Measurements from ENCODE around the gene CCDC192. TPM values are rescaled to one million over a fixed set of nuclear protein-coding genes. Genes with fewer than 3 reads are reported as not detected.

The CCDC192 gene
- total RNA-seq, 2 experiments from 2014 or later, result not detected

GRCh38 chr5:127830829-127831598, 127.8 kb downstream of the CCDC192 start:
- Histone ChIP-seq H3K27ac (ENCODE audit: low read depth in 1 of 2, low read length in 2 of 2) (no peak overlapping the region), H3K27me3 (ENCODE audit: control insufficient read depth in 1 of 2, insufficient read depth in 2 of 2, low read length in 2 of 2) (no peaks in the 10 kb centered on the region), H3K4me1 (ENCODE audit: insufficient read depth, low read length) (no peaks in the 10 kb centered on the region), H3K36me3 (ENCODE audit: insufficient read depth, low read length) (no peaks in the 10 kb centered on the region), H3K4me3 (ENCODE audit: low read length) (no peak overlapping the region), H3K9me3 (ENCODE audit: control insufficient read depth in 1 of 2, insufficient read depth in 1 of 2, low read length in 2 of 2) (no peaks in the 10 kb centered on the region)
- ATAC-seq (ENCODE audit: poor library complexity), result no peak
- H3K4me3 Mint-ChIP-seq, result no peak overlapping the region
- H3K36me3 Mint-ChIP-seq (ENCODE audit: low read depth), result no peaks in the 10 kb centered on the region
- peaks cover 15% of the 10 kb centered on the region for H3K27me3 Mint-ChIP-seq
- POLR2A ChIA-PET, result no interaction called here
- no peak overlapping the region for H3K27ac Mint-ChIP-seq
- no peak for TF ChIP-seq CTCF (IDR thresholded peaks at IDR 0.05)
- CTCF ChIA-PET, result no interaction called here
- intact Hi-C loops (cut with DNase I, micrococcal nuclease), result no loop called here
- no peaks in the 10 kb centered on the region for H3K9me3 Mint-ChIP-seq
- no peak for DNase-seq
- no peaks in the 10 kb centered on the region for H3K4me1 Mint-ChIP-seq (ENCODE audit: low read depth)

GRCh38 chr5:127832067-127832466, 128.9 kb downstream of the CCDC192 start:
- no peaks in the 10 kb centered on the region for H3K36me3 Mint-ChIP-seq (ENCODE audit: low read depth)
- H3K4me3 Mint-ChIP-seq, result no peak overlapping the region
- H3K4me3 ChIP-seq (ENCODE audit: low read length), result no peak overlapping the region
- DNase-seq (no peak), ATAC-seq (ENCODE audit: poor library complexity) (no peak)
- ChIA-PET POLR2A (no interaction called here), CTCF (no interaction called here)
- H3K9me3 ChIP-seq (ENCODE audit: control insufficient read depth in 1 of 2, insufficient read depth in 1 of 2, low read length in 2 of 2), result no peaks in the 10 kb centered on the region
- intact Hi-C loops (cut with DNase I, micrococcal nuclease), result no loop called here
- H3K4me1 ChIP-seq (ENCODE audit: insufficient read depth, low read length), result no peaks in the 10 kb centered on the region
- peaks cover 11% of the 10 kb centered on the region for H3K27me3 Mint-ChIP-seq
- TF ChIP-seq CTCF (IDR thresholded peaks at IDR 0.05), result no peak
- no peaks in the 10 kb centered on the region for H3K4me1 Mint-ChIP-seq (ENCODE audit: low read depth)
- H3K27ac Mint-ChIP-seq, result no peak overlapping the region
- no peaks in the 10 kb centered on the region for H3K36me3 ChIP-seq (ENCODE audit: insufficient read depth, low read length)
- no peak overlapping the region for H3K27ac ChIP-seq (ENCODE audit: low read depth in 1 of 2, low read length in 2 of 2)
- H3K9me3 Mint-ChIP-seq, result no peaks in the 10 kb centered on the region
- no peaks in the 10 kb centered on the region for H3K27me3 ChIP-seq (ENCODE audit: control insufficient read depth in 1 of 2, insufficient read depth in 2 of 2, low read length in 2 of 2)

GRCh38 chr5:127834094-127834531, 130.9 kb downstream of the CCDC192 start:
- CTCF ChIA-PET, result no interaction called here
- POLR2A ChIA-PET, result no interaction called here
- no peak overlapping the region for H3K27ac ChIP-seq (ENCODE audit: low read depth in 1 of 2, low read length in 2 of 2)

More at GRCh38 chr5:127834094-127834531, 130.9 kb downstream of the CCDC192 start:
- no peak for DNase-seq
- Histone ChIP-seq H3K4me3 (ENCODE audit: low read length) (no peak overlapping the region), H3K9me3 (ENCODE audit: control insufficient read depth in 1 of 2, insufficient read depth in 1 of 2, low read length in 2 of 2) (no peaks in the 10 kb centered on the region), H3K36me3 (ENCODE audit: insufficient read depth, low read length) (no peaks in the 10 kb centered on the region), H3K4me1 (ENCODE audit: insufficient read depth, low read length) (no peaks in the 10 kb centered on the region), H3K27me3 (ENCODE audit: control insufficient read depth in 1 of 2, insufficient read depth in 2 of 2, low read length in 2 of 2) (no peaks in the 10 kb centered on the region)
- no peak overlapping the region for H3K4me3 Mint-ChIP-seq
- no peak for ATAC-seq (ENCODE audit: poor library complexity)
- no peak for TF ChIP-seq CTCF (IDR thresholded peaks at IDR 0.05)
- no peak overlapping the region for H3K27ac Mint-ChIP-seq
- intact Hi-C loops (cut with DNase I, micrococcal nuclease), result no loop called here
- H3K9me3 Mint-ChIP-seq, result no peaks in the 10 kb centered on the region
- peaks cover 5% of the 10 kb centered on the region for H3K27me3 Mint-ChIP-seq
- no peaks in the 10 kb centered on the region for H3K36me3 Mint-ChIP-seq (ENCODE audit: low read depth)
- no peaks in the 10 kb centered on the region for H3K4me1 Mint-ChIP-seq (ENCODE audit: low read depth)

Data from CD4-positive, alpha-beta T cell (primary cell).